ENCODE measurements around the gene LIN52.

DNA sequence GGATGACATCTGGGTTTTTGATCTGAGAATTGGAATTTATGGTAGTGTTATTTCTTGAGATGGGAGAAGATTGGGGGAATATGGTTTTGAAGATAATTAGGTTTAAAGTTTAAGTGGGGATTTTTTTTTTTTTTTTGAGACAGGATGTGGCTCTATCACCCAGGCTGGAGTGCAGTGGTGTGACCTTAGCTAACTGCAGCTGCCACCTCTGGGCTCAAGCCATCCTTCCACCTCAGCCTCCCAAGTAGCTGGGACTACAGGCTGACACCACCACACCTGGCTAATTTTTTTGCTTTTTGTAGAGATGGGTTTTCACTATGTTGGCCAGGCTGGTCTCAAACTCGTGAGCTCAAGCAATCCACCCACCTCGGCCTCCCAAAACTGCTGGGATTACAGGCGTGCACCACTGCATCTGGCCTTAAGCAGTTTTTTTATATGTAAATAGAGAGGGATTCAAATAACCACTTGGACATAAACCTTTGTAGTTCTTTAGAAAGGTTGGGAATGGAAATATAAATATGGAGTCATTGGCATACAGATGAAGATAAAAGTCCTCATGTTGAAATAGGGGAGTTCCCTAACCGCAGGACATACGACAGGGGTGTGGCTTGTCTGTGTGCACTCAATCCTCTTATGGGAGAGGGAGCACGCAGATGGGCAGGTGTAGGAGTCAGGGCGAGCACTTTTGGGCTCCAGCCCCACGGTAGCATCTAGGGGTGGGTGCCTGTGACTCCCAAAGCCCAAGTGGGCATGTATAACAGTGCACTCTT lies 4.7 kb downstream of the LIN52 start:
- no peak for TF ChIP-seq CTCF (IDR thresholded peaks at IDR 0.05)
- no peak for TF ChIP-seq POLR2A (IDR thresholded peaks at IDR 0.05)
- no peak for TF ChIP-seq POLR2AphosphoS5 (IDR thresholded peaks at IDR 0.05)
